Stomach smooth muscle (tissue), 2 donors: ENCODE results near the gene IGF2.

Experiments used
- H3K27ac ChIP-seq: one replicate; pipeline ENCODE4 v1.7.0; 2013; ENCODE audit warnings: mild to moderate bottlenecking, low read length, inconsistent platforms
- H3K27me3 ChIP-seq, 2 donors: one replicate each; pipeline ENCODE4 v1.7.0; 2013; ENCODE audit warnings: low read length in 2 of 2; ENCODE audit not compliant: insufficient read depth in 2 of 2, control insufficient read depth in 1 of 2
- H3K36me3 ChIP-seq, 2 donors: one replicate each; pipeline ENCODE4 v1.7.0; 2013; ENCODE audit warnings: low read length in 2 of 2; ENCODE audit not compliant: control insufficient read depth in 2 of 2, insufficient read depth in 2 of 2
- H3K4me1 ChIP-seq: one replicate; pipeline ENCODE4 v1.7.0; 2013; ENCODE audit warnings: low read length; ENCODE audit not compliant: control insufficient read depth, insufficient read depth
- H3K4me3 ChIP-seq, 2 donors: one replicate each; pipeline ENCODE4 v1.7.0; 2013; ENCODE audit warnings: low read length in 2 of 2
- H3K9ac ChIP-seq, 2 donors: one replicate each; pipeline ENCODE4 v1.7.0; 2013; ENCODE audit warnings: low read length in 2 of 2, mild to moderate bottlenecking in 1 of 2
- H3K9me3 ChIP-seq, 2 donors: one replicate each; pipeline ENCODE4 v1.7.0; 2013; ENCODE audit warnings: low read length in 2 of 2; ENCODE audit not compliant: control insufficient read depth in 2 of 2
- donor health status: healthy.
- donor health status: Pancreatic carcinoma.

Gene IGF2

GRCh38 chr11:2160736-2161259 is 21.6 kb upstream of the IGF2 start, which contains the start of gene INS:
Gene INS, minus strand, starts transcription at chr11:2161209. Its CDS starts 238 bp downstream, at chr11:2160971.
- H3K4me1 ChIP-seq, result no peaks in the 10 kb centered on the region
- no peak within 1 kb of the TSS for H3K27ac ChIP-seq
- H3K27me3 ChIP-seq, result peaks cover 7 to 31% of the 10 kb centered on the region in 2 donors

GRCh38 chr11:2159536-2160413 is 20.6 kb upstream of the IGF2 start:
- no peak overlapping the region for H3K9ac ChIP-seq

More at GRCh38 chr11:2160736-2161259, 21.6 kb upstream of the IGF2 start, which contains the start of gene INS:
- Histone ChIP-seq H3K4me3 (no peak within 1 kb of the TSS), H3K9me3 (no peaks in the 10 kb centered on the region), H3K9ac (no peak within 1 kb of the TSS), H3K36me3 (no peaks in the 10 kb centered on the region)

GRCh38 chr11:2158966-2159365 is 19.8 kb upstream of the IGF2 start:
- Histone ChIP-seq H3K27me3 (peaks cover 4 to 25% of the 10 kb centered on the region in 2 donors), H3K9ac (no peak overlapping the region), H3K9me3 (no peaks in the 10 kb centered on the region), H3K4me3 (no peak overlapping the region), H3K36me3 (no peaks in the 10 kb centered on the region), H3K27ac (no peak overlapping the region), H3K4me1 (no peaks in the 10 kb centered on the region)

More at GRCh38 chr11:2159536-2160413, 20.6 kb upstream of the IGF2 start:
- no peak overlapping the region for H3K4me3 ChIP-seq
- H3K4me1 ChIP-seq, result no peaks in the 10 kb centered on the region
- no peaks in the 10 kb centered on the region for H3K36me3 ChIP-seq
- H3K27ac ChIP-seq, result no peak overlapping the region
- peaks cover 4 to 25% of the 10 kb centered on the region in 2 donors for H3K27me3 ChIP-seq
- no peaks in the 10 kb centered on the region for H3K9me3 ChIP-seq

GRCh38 chr11:2158296-2158737 is 19.1 kb upstream of the IGF2 start:
- H3K27ac ChIP-seq, result no peak overlapping the region
- H3K4me1 ChIP-seq, result no peaks in the 10 kb centered on the region
- H3K9me3 ChIP-seq, result no peaks in the 10 kb centered on the region
- H3K4me3 ChIP-seq, result no peak overlapping the region
- H3K9ac ChIP-seq, result no peak overlapping the region
- H3K27me3 ChIP-seq, result peaks cover 4 to 22% of the 10 kb centered on the region in 2 donors
- H3K36me3 ChIP-seq, result no peaks in the 10 kb centered on the region

DNA sequence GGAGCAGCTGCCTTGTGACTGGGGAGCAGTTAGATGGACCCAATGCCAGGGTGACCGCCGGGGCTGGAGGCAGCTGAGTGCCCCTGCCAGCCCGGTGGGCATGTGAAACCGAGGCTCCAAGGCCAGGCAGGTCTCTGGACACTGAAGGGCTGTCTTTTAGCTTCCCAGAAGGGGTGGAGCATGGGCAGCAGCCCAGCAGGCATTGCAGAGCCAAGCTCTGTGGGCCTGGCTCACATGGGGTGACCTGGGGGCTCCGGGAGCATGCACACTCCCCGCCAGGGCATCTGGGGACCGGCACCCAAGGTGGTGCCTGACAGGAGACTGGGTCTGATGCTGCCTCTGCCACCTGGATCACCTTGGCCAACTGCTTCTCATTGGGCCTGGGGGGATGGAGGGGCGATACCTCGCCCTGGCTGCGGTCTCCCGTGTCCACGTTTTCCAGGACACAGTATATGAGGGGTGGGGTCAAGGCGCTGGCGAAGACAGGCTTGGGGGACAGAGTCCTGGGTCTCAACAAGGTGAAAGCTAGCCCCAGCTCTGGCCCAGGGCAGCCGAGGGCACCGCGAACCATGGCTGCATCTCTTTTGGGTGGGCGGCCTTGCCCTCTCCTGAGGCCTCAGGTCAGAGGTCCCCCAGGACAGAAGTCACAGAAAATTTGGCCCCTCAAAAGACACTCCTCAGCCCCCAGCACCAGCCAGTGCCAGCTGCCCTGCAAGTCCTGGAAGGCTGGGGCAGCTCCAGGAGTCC is 18.3 kb upstream of the IGF2 start:
- Histone ChIP-seq H3K9ac (no peak overlapping the region), H3K36me3 (no peaks in the 10 kb centered on the region), H3K27ac (no peak overlapping the region), H3K4me3 (no peak overlapping the region), H3K9me3 (no peaks in the 10 kb centered on the region), H3K4me1 (no peaks in the 10 kb centered on the region), H3K27me3 (peaks cover 4 to 22% of the 10 kb centered on the region in 2 donors)

GRCh38 chr11:2156416-2157182 is 17.4 kb upstream of the IGF2 start:
- Histone ChIP-seq H3K4me3 (no peak overlapping the region), H3K9me3 (no peaks in the 10 kb centered on the region), H3K36me3 (no peaks in the 10 kb centered on the region), H3K9ac (no peak overlapping the region), H3K27me3 (peaks cover 4 to 22% of the 10 kb centered on the region in 2 donors), H3K27ac (no peak overlapping the region), H3K4me1 (peaks cover 3% of the 10 kb centered on the region)

GRCh38 chr11:2155511-2155910 is 16.3 kb upstream of the IGF2 start:
- H3K36me3 ChIP-seq, result no peaks in the 10 kb centered on the region
- peaks cover 5% of the 10 kb centered on the region for H3K4me1 ChIP-seq
- H3K27ac ChIP-seq, result no peak overlapping the region
- H3K27me3 ChIP-seq, result peaks cover 11 to 27% of the 10 kb centered on the region in 2 donors
- H3K9me3 ChIP-seq, result no peaks in the 10 kb centered on the region
- no peak overlapping the region for H3K9ac ChIP-seq
- H3K4me3 ChIP-seq, result no peak overlapping the region

DNA sequence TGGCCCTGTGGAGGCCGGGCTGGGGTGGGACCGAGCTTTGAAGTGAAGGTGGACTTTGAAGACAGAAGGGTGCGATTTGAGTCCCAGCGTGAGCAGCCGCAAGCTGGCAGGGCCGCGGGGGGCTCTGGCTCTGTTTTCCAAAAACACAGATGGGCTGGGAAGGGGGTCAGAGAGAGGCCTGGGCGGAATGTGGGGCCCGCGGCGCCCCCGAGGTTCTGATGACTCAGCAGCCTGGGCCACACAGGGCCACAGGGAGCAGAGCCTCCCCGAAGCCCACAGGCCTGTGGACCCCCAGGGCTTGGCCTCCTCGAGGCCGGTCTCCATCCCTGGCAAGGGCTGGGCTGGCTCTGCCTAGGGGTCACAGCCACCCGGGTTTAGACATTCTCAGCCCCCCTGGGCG is 15.7 kb upstream of the IGF2 start:
- H3K9me3 ChIP-seq, result no peaks in the 10 kb centered on the region
- H3K4me1 ChIP-seq, result peaks cover 5% of the 10 kb centered on the region
- H3K27me3 ChIP-seq, result peaks cover 11 to 29% of the 10 kb centered on the region in 2 donors
- no peak overlapping the region for H3K27ac ChIP-seq
- no peak overlapping the region for H3K9ac ChIP-seq
- H3K36me3 ChIP-seq, result no peaks in the 10 kb centered on the region
- no peak overlapping the region for H3K4me3 ChIP-seq

DNA sequence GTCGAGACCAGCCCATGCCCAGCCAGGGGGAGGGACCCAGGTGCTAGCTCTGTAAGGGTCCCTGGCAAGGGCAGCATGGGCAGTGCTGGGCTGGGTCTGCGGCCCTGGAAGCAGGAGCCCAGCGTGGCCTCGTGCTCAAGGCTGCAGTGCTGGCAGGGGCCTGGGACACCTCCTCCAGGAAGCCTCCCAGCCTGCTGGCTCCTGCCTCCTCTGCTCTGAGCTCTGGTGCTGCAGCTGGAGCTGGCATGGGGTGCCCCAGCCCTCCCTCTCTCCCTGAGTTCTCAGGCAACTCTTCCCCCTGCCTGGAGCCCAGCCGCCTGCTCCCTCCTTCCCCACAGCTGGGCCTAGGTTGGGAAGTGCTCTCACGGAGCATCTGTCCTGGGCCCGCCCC is 15.0 kb upstream of the IGF2 start:
- no peak overlapping the region for H3K27ac ChIP-seq
- H3K27me3 ChIP-seq, result peaks cover 15 to 32% of the 10 kb centered on the region in 2 donors
- H3K9ac ChIP-seq, result no peak overlapping the region
- no peaks in the 10 kb centered on the region for H3K9me3 ChIP-seq
- no peaks in the 10 kb centered on the region for H3K36me3 ChIP-seq
- no peak overlapping the region for H3K4me3 ChIP-seq
- peaks cover 5% of the 10 kb centered on the region for H3K4me1 ChIP-seq

GRCh38 chr11:2153581-2154194 is 14.5 kb upstream of the IGF2 start:
- Histone ChIP-seq H3K9ac (no peak overlapping the region), H3K4me3 (no peak overlapping the region), H3K27me3 (peaks cover 18 to 37% of the 10 kb centered on the region in 2 donors), H3K36me3 (no peaks in the 10 kb centered on the region), H3K4me1 (peaks cover 5% of the 10 kb centered on the region), H3K9me3 (no peaks in the 10 kb centered on the region), H3K27ac (no peak overlapping the region)
